Measurements from ENCODE around the gene HTATIP2. TPM values are rescaled to one million over a fixed set of nuclear protein-coding genes. Genes with fewer than 3 reads are reported as not detected.

Gene HTATIP2
- total and polyA plus RNA-seq, 9 of the 15 experiments (the other 6 are each of a cell fraction or from before 2014, with no cell fraction given): 48.3 to 90.9 (median 64.4) TPM

DNA sequence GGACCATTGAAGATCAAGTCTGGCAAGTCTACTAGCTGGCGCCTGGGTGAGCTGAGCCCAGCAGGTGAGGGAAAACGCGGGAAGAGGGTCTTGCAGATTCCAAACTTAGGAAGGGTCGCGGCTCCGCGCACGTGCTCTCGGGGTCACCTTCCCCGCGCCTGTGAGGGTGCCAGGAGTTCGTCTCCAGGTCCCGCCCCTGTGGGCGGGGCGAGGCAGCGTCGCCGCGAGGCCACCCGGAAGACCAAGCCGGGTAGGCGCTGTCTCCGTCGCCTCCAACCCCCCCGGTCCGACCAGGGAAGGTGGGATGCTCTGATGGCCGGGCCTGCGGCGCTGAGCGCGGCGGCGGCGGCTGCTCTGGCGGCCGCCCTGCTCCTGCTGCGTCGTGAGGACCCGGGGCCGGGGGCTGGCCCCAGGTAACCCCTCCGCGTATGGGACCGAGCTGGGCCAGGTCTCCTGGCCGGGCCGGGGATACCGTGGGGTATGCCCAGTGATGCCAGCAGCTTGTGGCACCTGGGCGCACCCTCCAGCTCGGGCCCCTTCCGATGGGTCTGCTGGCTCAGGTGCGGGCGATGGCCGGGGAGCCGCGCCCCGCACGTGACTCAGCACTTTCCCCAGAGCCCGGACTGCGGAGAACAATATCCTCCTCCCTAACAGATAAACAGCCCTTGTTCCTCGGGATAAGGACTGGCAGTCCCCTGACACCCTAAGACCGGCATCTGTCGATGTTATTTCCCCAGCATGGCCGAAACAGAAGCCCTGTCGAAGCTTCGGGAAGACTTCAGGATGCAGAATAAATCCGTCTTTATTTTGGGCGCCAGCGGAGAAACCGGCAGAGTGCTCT is at the start of gene HTATIP2 (continued):
- TF ChIP-seq HINFP (tag; conservative IDR thresholded peaks at IDR 0.05; ENCODE audit: low read depth) (no peak), ZBTB12 (CRISPR knock-in tag; IDR thresholded peaks at IDR 0.05) (0 out of 2 replicates have a peak, but pooled peaks have one; percentile 4), ZNF699 (CRISPR knock-in tag; IDR thresholded peaks at IDR 0.05; ENCODE audit: insufficient replicate concordance) (no peak), ZBTB17 (CRISPR knock-in tag; IDR thresholded peaks at IDR 0.05) (no peak; the same call in 1 of the 2 replicates), NBN (IDR thresholded peaks at IDR 0.05; ENCODE audit: low read depth) (peak; percentile 36; the same call in 1 of the 2 replicates), ZBTB7A (IDR thresholded peaks at IDR 0.05; ENCODE audit: borderline replicate concordance, control insufficient read depth, low read depth, low read length) (peak; percentile 79; the same call in 1 of the 2 replicates), FOXK2 (conservative IDR thresholded peaks at IDR 0.05 in 1 of 2, IDR thresholded peaks at IDR 0.05 in 1 of 2; ENCODE audit: low read depth in 2 of 2) (peak; percentile 80 to 87), ZNF668 (CRISPR knock-in tag; IDR thresholded peaks at IDR 0.05) (peak; percentile 89; the same call in 1 of the 2 replicates), ARID3B (CRISPR knock-in tag; IDR thresholded peaks at IDR 0.05; ENCODE audit: borderline replicate concordance) (no peak), EP300 (IDR thresholded peaks at IDR 0.05; ENCODE audit: low read length) (peak; percentile 60), ARID3A (IDR thresholded peaks at IDR 0.05; ENCODE audit: borderline replicate concordance, low read depth, low read length) (no peak), NFYB (IDR thresholded peaks at IDR 0.05; ENCODE audit: extremely low read depth, insufficient read length) (no peak), GABPB1 (CRISPR knock-in tag; IDR thresholded peaks at IDR 0.05) (0 out of 2 replicates have a peak, but pooled peaks have one; percentile 26), TEAD1 (CRISPR knock-in tag; IDR thresholded peaks at IDR 0.05) (peak; percentile 11 to 23; a peak in 1 of 4 replicates)
- TF ChIP-seq, protein P1, sequence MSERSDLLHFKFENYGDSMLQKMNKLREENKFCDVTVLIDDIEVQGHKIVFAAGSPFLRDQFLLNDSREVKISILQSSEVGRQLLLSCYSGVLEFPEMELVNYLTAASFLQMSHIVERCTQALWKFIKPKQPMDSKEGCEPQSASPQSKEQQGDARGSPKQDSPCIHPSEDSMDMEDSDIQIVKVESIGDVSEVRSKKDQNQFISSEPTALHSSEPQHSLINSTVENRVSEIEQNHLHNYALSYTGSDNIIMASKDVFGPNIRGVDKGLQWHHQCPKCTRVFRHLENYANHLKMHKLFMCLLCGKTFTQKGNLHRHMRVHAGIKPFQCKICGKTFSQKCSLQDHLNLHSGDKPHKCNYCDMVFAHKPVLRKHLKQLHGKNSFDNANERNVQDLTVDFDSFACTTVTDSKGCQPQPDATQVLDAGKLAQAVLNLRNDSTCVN (CRISPR knock-in tag; IDR thresholded peaks at IDR 0.05): no peak

Data from K562 (cell line).